Gastroesophageal sphincter (tissue), 3 donors: ENCODE measurements around the gene SPATA16.

ENCODE experiments used
- POLR2A ChIP-seq, 2 donors: fragments of 450-650 bp; IDR thresholded peaks; one replicate each; pipeline ENCODE4 v1.6.1; 2017; ENCODE audit warnings: antibody characterized with exemption in 2 of 2, mild to moderate bottlenecking in 2 of 2, moderate library complexity in 1 of 2
- TF ChIP-seq, protein P1 (sequence below), 4 experiments: fragments of 200-600 bp in 2 of 4; fragments of 450-650 bp in 2 of 4; sonication (generic) in 1 of 4; IDR thresholded peaks; one replicate each; pipeline ENCODE4 v1.5.1; 2017 to 2019; ENCODE audit warnings: antibody characterized with exemption in 4 of 4, mild to moderate bottlenecking in 2 of 4, moderate library complexity in 2 of 4

DNA sequence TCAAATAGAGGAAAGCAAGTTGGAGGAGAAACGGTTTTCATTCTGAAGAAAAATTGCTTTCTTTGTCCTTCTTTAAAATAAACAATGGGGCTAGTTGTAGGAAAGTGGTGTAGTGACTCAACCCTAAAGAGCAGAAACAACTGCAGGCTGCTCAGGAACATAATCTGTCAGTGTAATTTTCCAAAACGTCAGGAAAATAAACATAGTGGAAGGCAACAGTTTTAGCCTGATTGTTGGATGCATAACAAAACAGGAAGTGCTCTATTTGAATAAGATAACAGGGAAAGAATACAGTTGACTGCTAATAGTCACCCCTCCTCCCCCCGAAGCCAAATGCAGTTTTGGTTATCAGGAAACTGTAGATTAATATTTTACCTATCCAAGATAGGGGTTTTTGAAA lies 222.9 kb downstream of the SPATA16 start:
- TF ChIP-seq, protein P1, sequence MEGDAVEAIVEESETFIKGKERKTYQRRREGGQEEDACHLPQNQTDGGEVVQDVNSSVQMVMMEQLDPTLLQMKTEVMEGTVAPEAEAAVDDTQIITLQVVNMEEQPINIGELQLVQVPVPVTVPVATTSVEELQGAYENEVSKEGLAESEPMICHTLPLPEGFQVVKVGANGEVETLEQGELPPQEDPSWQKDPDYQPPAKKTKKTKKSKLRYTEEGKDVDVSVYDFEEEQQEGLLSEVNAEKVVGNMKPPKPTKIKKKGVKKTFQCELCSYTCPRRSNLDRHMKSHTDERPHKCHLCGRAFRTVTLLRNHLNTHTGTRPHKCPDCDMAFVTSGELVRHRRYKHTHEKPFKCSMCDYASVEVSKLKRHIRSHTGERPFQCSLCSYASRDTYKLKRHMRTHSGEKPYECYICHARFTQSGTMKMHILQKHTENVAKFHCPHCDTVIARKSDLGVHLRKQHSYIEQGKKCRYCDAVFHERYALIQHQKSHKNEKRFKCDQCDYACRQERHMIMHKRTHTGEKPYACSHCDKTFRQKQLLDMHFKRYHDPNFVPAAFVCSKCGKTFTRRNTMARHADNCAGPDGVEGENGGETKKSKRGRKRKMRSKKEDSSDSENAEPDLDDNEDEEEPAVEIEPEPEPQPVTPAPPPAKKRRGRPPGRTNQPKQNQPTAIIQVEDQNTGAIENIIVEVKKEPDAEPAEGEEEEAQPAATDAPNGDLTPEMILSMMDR (IDR thresholded peaks at IDR 0.05) = no peak
- TF ChIP-seq POLR2A (IDR thresholded peaks at IDR 0.05) = no peak
